HG03039 (cell line): Measurements from ENCODE around the gene IGLON5.

Source experiments
- ATAC-seq: cut with Tn5 transposase; IDR thresholded peaks from one replicate; pipeline ENCODE4 v1.9.1; 2021; ENCODE audit warnings: mild to moderate bottlenecking, moderate library complexity; ENCODE audit not compliant: unreplicated experiment

The IGLON5 gene

GRCh38 chr19:51337861-51338562 is 26.6 kb downstream of the IGLON5 start:
- no peak for ATAC-seq

- peak; percentile 40 for ATAC-seq
These were observed 27.3 kb downstream of the IGLON5 start for GRCh38 chr19:51338563-51339312.

GRCh38 chr19:51339313-51339686 is 27.9 kb downstream of the IGLON5 start:
- no peak for ATAC-seq

- ATAC-seq = peak; percentile 70
These were observed 28.5 kb downstream of the IGLON5 start for GRCh38 chr19:51339687-51340656.

GRCh38 chr19:51341066-51341465 is 29.6 kb downstream of the IGLON5 start:
- no peak for ATAC-seq

GRCh38 chr19:51341976-51342580 is 30.6 kb downstream of the IGLON5 start, which contains the start of gene VSIG10L:
VSIG10L (minus strand) TSS chr19:51342139; CDS start chr19:51342124, 15 bp downstream.
- ATAC-seq = no peak

GRCh38 chr19:51342631-51343569 is 31.5 kb downstream of the IGLON5 start:
- ATAC-seq = no peak

- no peak for ATAC-seq
These were observed 33.7 kb downstream of the IGLON5 start for GRCh38 chr19:51345076-51345620.

- no peak for ATAC-seq
These were observed 35.3 kb downstream of the IGLON5 start for GRCh38 chr19:51346742-51347141.

- no peak for ATAC-seq
These were observed 35.9 kb downstream of the IGLON5 start for GRCh38 chr19:51347209-51347928.

- ATAC-seq = no peak
These were observed 40.0 kb downstream of the IGLON5 start for GRCh38 chr19:51351266-51351990.

GRCh38 chr19:51352783-51353360 is 41.4 kb downstream of the IGLON5 start:
- no peak for ATAC-seq

- no peak for ATAC-seq
These were observed 42.8 kb downstream of the IGLON5 start for GRCh38 chr19:51354103-51354741.

GRCh38 chr19:51354742-51355148 is 43.3 kb downstream of the IGLON5 start:
- no peak for ATAC-seq

GRCh38 chr19:51356159-51356801 is 44.8 kb downstream of the IGLON5 start:
- no peak for ATAC-seq

- no peak for ATAC-seq
These were observed 46.5 kb downstream of the IGLON5 start for GRCh38 chr19:51357952-51358351.

GRCh38 chr19:51359294-51359693 is 47.9 kb downstream of the IGLON5 start:
- no peak for ATAC-seq
